NCI-H187 treated with DMSO at 0.1 percent for 48 hours (cell line): ENCODE data around the gene FOXA3.
A peak's percentile ranks its signal among the peaks of the same experiment; 100 is the strongest.

Experiments used
- DNase-seq: peaks from one replicate; lab custom pipeline; 2025; lab: John Stamatoyannopoulos, UW

Gene FOXA3

GRCh38 chr19:45863840-45864628, at the start of gene FOXA3:
Gene FOXA3, plus strand, starts transcription at chr19:45864326. Its CDS starts 131 bp downstream, at chr19:45864457.
- DNase-seq, result no peak

- no peak for DNase-seq
Observed at GRCh38 chr19:45814851-45815480, 49.2 kb upstream of the FOXA3 start, which contains the start of gene RSPH6A. Gene RSPH6A, minus strand, starts transcription at chr19:45815308. Its CDS starts 132 bp downstream, at chr19:45815176.

- no peak for DNase-seq
Observed at GRCh38 chr19:45815481-45816216, 48.5 kb upstream of the FOXA3 start.

- DNase-seq, result no peak
Observed at GRCh38 chr19:45816236-45817009, 47.7 kb upstream of the FOXA3 start.

GRCh38 chr19:45817010-45817724, 47.0 kb upstream of the FOXA3 start:
- DNase-seq, result peak; percentile 70

GRCh38 chr19:45817725-45818301, 46.3 kb upstream of the FOXA3 start:
- no peak for DNase-seq

GRCh38 chr19:45819769-45820168, 44.4 kb upstream of the FOXA3 start:
- DNase-seq, result no peak

- no peak for DNase-seq
Observed at GRCh38 chr19:45820413-45821102, 43.6 kb upstream of the FOXA3 start.

- no peak for DNase-seq
Observed at GRCh38 chr19:45821103-45821521, 43.0 kb upstream of the FOXA3 start.

GRCh38 chr19:45821570-45821969, 42.6 kb upstream of the FOXA3 start:
- no peak for DNase-seq

GRCh38 chr19:45822716-45823115, 41.4 kb upstream of the FOXA3 start:
- no peak for DNase-seq

- no peak for DNase-seq
Observed at GRCh38 chr19:45823182-45823581, 40.9 kb upstream of the FOXA3 start.

GRCh38 chr19:45824041-45824471, 40.1 kb upstream of the FOXA3 start:
- no peak for DNase-seq

GRCh38 chr19:45824531-45825262, 39.4 kb upstream of the FOXA3 start:
- DNase-seq, result no peak

- no peak for DNase-seq
Observed at GRCh38 chr19:45825263-45825605, 38.9 kb upstream of the FOXA3 start.

GRCh38 chr19:45825917-45826893, 37.9 kb upstream of the FOXA3 start:
- DNase-seq, result no peak

GRCh38 chr19:45826934-45827333, 37.2 kb upstream of the FOXA3 start:
- DNase-seq, result no peak

- DNase-seq, result no peak
Observed at GRCh38 chr19:45827459-45828093, 36.5 kb upstream of the FOXA3 start.
